CD4-positive, alpha-beta T cell treated with Interleukin-2 at 100 ng/mL for 4 hours (primary cell): ENCODE data around the gene CCDC182.
A peak's percentile ranks its signal among the peaks of the same experiment; 100 is the strongest.

Experiments
- DNase-seq: peaks from one replicate; pipeline ENCODE4 v3.0.0-alpha.2; 2020; ENCODE audit warnings: low spot score

The CCDC182 gene

GRCh38 chr17:57756951-57757350 is 11.9 kb upstream of the CCDC182 start:
- DNase-seq: no peak

GRCh38 chr17:57755480-57756070 is 10.5 kb upstream of the CCDC182 start:
- no peak for DNase-seq

GRCh38 chr17:57752031-57752905 is 7.2 kb upstream of the CCDC182 start:
- no peak for DNase-seq

GRCh38 chr17:57751348-57751971 is 6.4 kb upstream of the CCDC182 start:
- no peak for DNase-seq

- no peak for DNase-seq
Observed at GRCh38 chr17:57750895-57751294, 5.8 kb upstream of the CCDC182 start.

GRCh38 chr17:57750109-57750871 is 5.2 kb upstream of the CCDC182 start:
- no peak for DNase-seq

- no peak for DNase-seq
Observed at GRCh38 chr17:57749701-57750100, 4.6 kb upstream of the CCDC182 start.

GRCh38 chr17:57747221-57748017 is 2.3 kb upstream of the CCDC182 start:
- peak; percentile 63 for DNase-seq

GRCh38 chr17:57746221-57746620 is 1.1 kb upstream of the CCDC182 start:
- DNase-seq: no peak

- no peak for DNase-seq
Observed at GRCh38 chr17:57744195-57745170, 616 bp downstream of the CCDC182 start.

GRCh38 chr17:57740235-57740528 is 4.9 kb downstream of the CCDC182 start:
- no peak for DNase-seq

GRCh38 chr17:57739402-57740234 is 5.5 kb downstream of the CCDC182 start:
- peak; percentile 18 for DNase-seq

GRCh38 chr17:57737450-57737849 is 7.6 kb downstream of the CCDC182 start:
- DNase-seq: no peak

GRCh38 chr17:57735707-57736106 is 9.4 kb downstream of the CCDC182 start:
- DNase-seq: no peak

GRCh38 chr17:57735230-57735629 is 9.9 kb downstream of the CCDC182 start:
- DNase-seq: no peak

- DNase-seq: no peak
Observed at GRCh38 chr17:57733085-57733484, 12.0 kb downstream of the CCDC182 start.

- DNase-seq: no peak
Observed at GRCh38 chr17:57732062-57732461, 13.0 kb downstream of the CCDC182 start.

- no peak for DNase-seq
Observed at GRCh38 chr17:57730026-57730701, 14.9 kb downstream of the CCDC182 start.

GRCh38 chr17:57727630-57728175 is 17.4 kb downstream of the CCDC182 start:
- DNase-seq: no peak
